ENCODE measurements around the gene DLG2. TPM values are rescaled to one million over a fixed set of nuclear protein-coding genes. Genes with fewer than 3 reads are reported as not detected.

Gene DLG2
- total and polyA plus RNA-seq, 9 of the 15 experiments (the other 6 are each of a cell fraction or from before 2014, with no cell fraction given) = 0.52 to 1.6 (median 0.95) TPM

DNA sequence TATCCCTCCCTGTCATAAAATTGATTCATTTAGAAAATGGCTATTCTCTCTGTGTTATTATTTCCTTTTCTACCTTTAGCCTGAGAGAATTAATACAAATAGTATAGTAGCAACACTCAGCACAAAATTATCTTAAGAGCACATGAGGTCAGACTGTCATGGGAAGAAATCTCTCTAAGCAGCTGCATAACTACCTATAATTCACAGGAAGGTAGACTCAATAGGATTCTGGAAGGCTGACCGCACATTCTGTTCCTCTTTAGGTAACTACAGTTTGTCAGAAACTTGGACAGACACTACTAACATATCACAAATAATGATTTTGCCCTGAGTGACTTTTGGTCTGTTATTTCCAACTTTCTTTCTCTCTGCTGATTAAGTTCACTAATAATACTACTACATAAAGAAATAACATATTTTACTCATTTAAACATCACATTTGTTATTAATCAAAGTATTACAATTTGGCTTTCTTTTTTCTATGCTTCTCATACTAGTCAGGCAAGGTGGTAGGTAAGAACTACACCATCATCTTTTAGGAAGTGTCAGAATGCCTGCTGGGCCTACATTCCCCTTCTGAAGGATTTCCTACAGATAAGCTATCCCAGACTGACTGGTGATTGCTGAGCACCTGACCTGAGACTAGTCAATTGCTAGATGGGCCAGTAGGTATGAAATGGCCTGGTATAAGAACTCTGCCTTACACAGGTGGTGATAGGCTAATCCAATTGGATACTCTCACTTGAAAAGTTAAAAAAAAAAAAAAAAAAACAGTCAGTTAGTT, 325.1 kb downstream of the DLG2 start:
- 0% methylated on average over 1 of the region's 1 CpG for WGBS (ENCODE audit: insufficient coverage, low coverage, missing lambda C conversion rate)
- ChIA-PET CTCF (ENCODE audit: low intra/inter-chr PET ratio) (no interaction called here), POLR2A (no interaction called here)
- no TSS peak for BruUV-seq (replicated peaks)
- Histone ChIP-seq H4K20me1 (replicated peaks; ENCODE audit: control insufficient read depth, insufficient read depth, low read length) (no peaks in the 10 kb centered on the region), H2AFZ (ENCODE audit: low read depth, low read length) (no peak overlapping the region), H3K9me1 (ENCODE audit: control insufficient read depth, insufficient read depth, low read length) (no peaks in the 10 kb centered on the region), H3K9me3 (replicated peaks; ENCODE audit: control insufficient read depth, insufficient read depth, low read depth, low read length) (no peaks in the 10 kb centered on the region), H3K27me3 (ENCODE audit: control insufficient read depth in 2 of 2, insufficient read depth in 2 of 2, low read length in 2 of 2) (no peaks in the 10 kb centered on the region), H3K4me1 (replicated peaks in 1 of 2; ENCODE audit: control insufficient read depth in 2 of 2, insufficient read depth in 2 of 2, low read length in 2 of 2) (no peaks in the 10 kb centered on the region), H3K27ac (ENCODE audit: extremely low read depth, low read depth, low read length) (no peak overlapping the region), H3K79me2 (ENCODE audit: control insufficient read depth, insufficient read depth, low read length) (no peaks in the 10 kb centered on the region), H3K9ac (ENCODE audit: insufficient read depth in 1 of 2, low read depth in 2 of 2, low read length in 2 of 2) (no peak overlapping the region), H3K36me3 (ENCODE audit: control insufficient read depth, insufficient read depth, low read length) (no peaks in the 10 kb centered on the region), H3K4me2 (ENCODE audit: insufficient read depth, low read length) (no peak overlapping the region), H3K4me3 (no peak overlapping the region)
- in situ Hi-C loops (cut with MboI) (no loop called here), intact Hi-C loops (cut with micrococcal nuclease) (no loop called here)
- no peak for FAIRE-seq
- DNase-seq (ENCODE audit: extremely low read depth in 1 of 4, low spot score in 3 of 4) = no peak
- TF ChIP-seq GTF2E2 (tag; IDR thresholded peaks at IDR 0.05) = no peak
- no peak for TF ChIP-seq ZBTB7A (IDR thresholded peaks at IDR 0.05; ENCODE audit: borderline replicate concordance, control insufficient read depth, low read depth, low read length)
- no peak for TF ChIP-seq E2F8 (IDR thresholded peaks at IDR 0.05; ENCODE audit: low read depth, partially characterized antibody)
- TF ChIP-seq UBTF (IDR thresholded peaks at IDR 0.05; ENCODE audit: borderline replicate concordance in 1 of 2, low read depth in 2 of 2, low read length in 2 of 2) = no peak
- TF ChIP-seq MAZ (CRISPR knock-in tag; conservative IDR thresholded peaks at IDR 0.05 in 1 of 2, IDR thresholded peaks at IDR 0.05 in 1 of 2) = no peak
- no peak for ATAC-seq

All from K562 (cell line).